Panc1 (cell line): Measurements from ENCODE around the gene SCN2A. TPM values are rescaled to one million over a fixed set of nuclear protein-coding genes. Genes with fewer than 3 reads are reported as not detected.

Experiments
- ATAC-seq: fragments of 200-7000 bp; cut with Tn5 transposase; 2 replicates; pipeline ENCODE4 v1.9.1; 2020; ENCODE audit warnings: mild to moderate bottlenecking, moderate library complexity
- BruUV-seq: library from RNA; stranded (reverse); fragments of 400-500 nt; replicated peaks from 2 replicates; lab custom pipeline; 2021; lab: Mats Ljungman, UMichigan
- CTCF ChIA-PET: fragments of 300-600 bp; sonication (Branson Sonifier 250); formaldehyde crosslinking; loops from one replicate; lab custom pipeline; 2022; ENCODE audit warnings: antibody characterized with exemption; lab: Charles Lee
- POLR2A ChIA-PET: fragments of 300-600 bp; sonication (Branson Sonifier 250); formaldehyde crosslinking; loops from one replicate; lab custom pipeline; 2022; ENCODE audit warnings: antibody characterized with exemption; lab: Charles Lee
- DNase-seq: peaks from one replicate; pipeline ENCODE4 v3.0.0-alpha.2; 2010; ENCODE audit warnings: low read depth, low spot score
- H3K27ac ChIP-seq: 2 replicates; pipeline ENCODE4 v1.5.1; 2011; ENCODE audit warnings: mild to moderate bottlenecking, low read length, inconsistent platforms
- H3K27me3 ChIP-seq: fragments of 200-500 bp; sonication (Bioruptor generic); 2 replicates; pipeline ENCODE4 v1.6.0; 2014; ENCODE audit warnings: low read length, inconsistent platforms; ENCODE audit not compliant: control insufficient read depth, insufficient read depth
- H3K36me3 ChIP-seq: fragments of 200-500 bp; sonication (Bioruptor generic); 2 replicates; pipeline ENCODE4 v1.5.1; 2014; ENCODE audit warnings: inconsistent platforms, mild to moderate bottlenecking, low read length, moderate library complexity; ENCODE audit not compliant: control insufficient read depth, insufficient read depth
- H3K4me1 ChIP-seq: 2 replicates; pipeline ENCODE4 v1.5.1; 2011; ENCODE audit warnings: inconsistent platforms, mild to moderate bottlenecking, low read length, moderate library complexity; ENCODE audit not compliant: control insufficient read depth, insufficient read depth
- H3K4me3 ChIP-seq, 2 experiments: 2 replicates each; pipeline ENCODE4 v1.5.1; 2011 to 2012; ENCODE audit warnings: low read depth in 2 of 2, low read length in 2 of 2, mild to moderate bottlenecking in 2 of 2, inconsistent platforms in 1 of 2, moderate library complexity in 1 of 2
- H3K9me3 ChIP-seq: fragments of 200-500 bp; sonication (Bioruptor generic); 2 replicates; pipeline ENCODE4 v1.5.1; 2014; ENCODE audit warnings: low read depth, mild to moderate bottlenecking, inconsistent platforms, low read length, moderate library complexity; ENCODE audit not compliant: control insufficient read depth, insufficient read depth
- CTCF ChIP-seq: fragments of 450-650 bp; IDR thresholded peaks from 2 replicates; pipeline ENCODE4 v1.5.1; 2017; ENCODE audit warnings: mild to moderate bottlenecking
- POLR2AphosphoS5 ChIP-seq: IDR thresholded peaks from 2 replicates; pipeline ENCODE4 v1.6.1; 2012; ENCODE audit warnings: mild to moderate bottlenecking, low read depth, low read length, moderate library complexity
- REST ChIP-seq, 2 experiments: IDR thresholded peaks; 2 replicates each; pipeline ENCODE4 v1.6.1; 2011 to 2012; ENCODE audit warnings: low read depth in 2 of 2, control low read depth in 1 of 2, low read length in 1 of 2, mild to moderate bottlenecking in 1 of 2, moderate library complexity in 1 of 2; ENCODE audit not compliant: insufficient read depth in 1 of 2
- SIN3A ChIP-seq: IDR thresholded peaks from 2 replicates; pipeline ENCODE4 v1.6.1; 2012; ENCODE audit warnings: low read depth, mild to moderate bottlenecking, low read length, moderate library complexity, borderline replicate concordance; ENCODE audit not compliant: insufficient read depth
- TCF7L2 ChIP-seq: IDR thresholded peaks from 2 replicates; pipeline ENCODE4 v1.6.1; 2011; ENCODE audit warnings: mild to moderate bottlenecking, low read depth, low read length, inconsistent platforms
- in situ Hi-C: cut with HindIII; loops from 2 replicates; pipeline ENCODE4 v1.10.0; 2016; ENCODE audit warnings: low sequenced_read_pairs, low pct_unique_long_range_greater_than_20kb
- intact Hi-C: fragments of 100-400 bp; cut with micrococcal nuclease; formaldehyde crosslinking; loops from one replicate; pipeline ENCODE4 v1.10.0; 2022; ENCODE audit not compliant: unreplicated experiment
- total RNA-seq: library from RNA; stranded (reverse); gene quantifications from one replicate; pipeline ENCODE4 v1.2.1, GENCODE V29; 2021; ENCODE audit not compliant: unreplicated experiment

SCN2A gene
- total RNA-seq, 1 experiment from 2014 or later = not detected

- DNase-seq = no peak
- ChIA-PET CTCF (no interaction called here), POLR2A (no interaction called here)
- Histone ChIP-seq H3K27me3 (no peaks in the 10 kb centered on the region), H3K27ac (no peak overlapping the region), H3K9me3 (no peaks in the 10 kb centered on the region), H3K4me1 (no peaks in the 10 kb centered on the region), H3K36me3 (no peaks in the 10 kb centered on the region), H3K4me3 (no peak overlapping the region)
- no TSS peak for BruUV-seq
- ATAC-seq = no peak
- in situ Hi-C loops = no loop called here
- TF ChIP-seq CTCF (no peak), SIN3A (no peak), POLR2AphosphoS5 (no peak), REST (IDR thresholded peaks at IDR 0.05; ENCODE audit: insufficient read depth in 1 of 2, low read depth in 2 of 2, low read length in 1 of 2) (no peak), TCF7L2 (no peak)
- intact Hi-C loops = no loop called here
Measured at GRCh38 chr2:165428926-165429325, 189.7 kb downstream of the SCN2A start.

GRCh38 chr2:165431014-165431413 lies 191.8 kb downstream of the SCN2A start:
- intact Hi-C loops = no loop called here
- ATAC-seq = no peak
- TF ChIP-seq REST (IDR thresholded peaks at IDR 0.05; ENCODE audit: insufficient read depth in 1 of 2, low read depth in 2 of 2, low read length in 1 of 2) = no peak
- TF ChIP-seq TCF7L2 = no peak
- TF ChIP-seq POLR2AphosphoS5 = no peak
- TF ChIP-seq CTCF = no peak
- no peak for TF ChIP-seq SIN3A
- ChIA-PET CTCF (no interaction called here), POLR2A (no interaction called here)
- no peaks in the 10 kb centered on the region for H3K27me3 ChIP-seq
- BruUV-seq = no TSS peak
- no peaks in the 10 kb centered on the region for H3K4me1 ChIP-seq
- H3K27ac ChIP-seq = no peak overlapping the region
- H3K9me3 ChIP-seq = no peaks in the 10 kb centered on the region
- in situ Hi-C loops = no loop called here
- no peak overlapping the region for H3K4me3 ChIP-seq
- no peak for DNase-seq
- H3K36me3 ChIP-seq = no peaks in the 10 kb centered on the region
